Type B pancreatic cell (in vitro differentiated cells): ENCODE measurements around the gene ARRDC5. TPM values are rescaled to one million over a fixed set of nuclear protein-coding genes. Genes with fewer than 3 reads are reported as not detected.

Source experiments
- DNase-seq: peaks from one replicate; pipeline ENCODE4 v3.0.0; 2021; ENCODE audit warnings: mixed read lengths; ENCODE audit not compliant: unreplicated experiment; ENCODE audit errors: extremely low spot score
- H3K27ac Mint-ChIP-seq: 2 replicates; pipeline ENCODE4 v1.8.0; 2021; ENCODE audit warnings: mild to moderate bottlenecking, mixed read lengths
- H3K27me3 Mint-ChIP-seq: 2 replicates; pipeline ENCODE4 v1.8.0; 2021; ENCODE audit warnings: mixed read lengths
- H3K36me3 Mint-ChIP-seq: 2 replicates; pipeline ENCODE4 v1.8.0; 2021; ENCODE audit warnings: mixed read lengths
- H3K4me1 Mint-ChIP-seq: one replicate; pipeline ENCODE4 v1.8.0; 2021; ENCODE audit warnings: mixed read lengths; ENCODE audit not compliant: unreplicated experiment
- H3K4me3 Mint-ChIP-seq: 2 replicates; pipeline ENCODE4 v1.8.0; 2021; ENCODE audit warnings: mild to moderate bottlenecking, mixed read lengths
- H3K9me3 Mint-ChIP-seq: 2 replicates; pipeline ENCODE4 v1.8.0; 2021; ENCODE audit warnings: mixed read lengths
- CTCF ChIP-seq: fragments of 200-600 bp; sonication (generic); conservative IDR thresholded peaks from 2 replicates; pipeline ENCODE4 v1.5.0; 2021; ENCODE audit warnings: antibody characterized with exemption, mild to moderate bottlenecking
- total RNA-seq: library from RNA; stranded (reverse); gene quantifications from 2 replicates; pipeline ENCODE4 v1.2.1, GENCODE V29; 2021; ENCODE audit warnings: low replicate concordance

ARRDC5 gene
- total RNA-seq, 1 donor from 2014 or later, result not detected

DNA sequence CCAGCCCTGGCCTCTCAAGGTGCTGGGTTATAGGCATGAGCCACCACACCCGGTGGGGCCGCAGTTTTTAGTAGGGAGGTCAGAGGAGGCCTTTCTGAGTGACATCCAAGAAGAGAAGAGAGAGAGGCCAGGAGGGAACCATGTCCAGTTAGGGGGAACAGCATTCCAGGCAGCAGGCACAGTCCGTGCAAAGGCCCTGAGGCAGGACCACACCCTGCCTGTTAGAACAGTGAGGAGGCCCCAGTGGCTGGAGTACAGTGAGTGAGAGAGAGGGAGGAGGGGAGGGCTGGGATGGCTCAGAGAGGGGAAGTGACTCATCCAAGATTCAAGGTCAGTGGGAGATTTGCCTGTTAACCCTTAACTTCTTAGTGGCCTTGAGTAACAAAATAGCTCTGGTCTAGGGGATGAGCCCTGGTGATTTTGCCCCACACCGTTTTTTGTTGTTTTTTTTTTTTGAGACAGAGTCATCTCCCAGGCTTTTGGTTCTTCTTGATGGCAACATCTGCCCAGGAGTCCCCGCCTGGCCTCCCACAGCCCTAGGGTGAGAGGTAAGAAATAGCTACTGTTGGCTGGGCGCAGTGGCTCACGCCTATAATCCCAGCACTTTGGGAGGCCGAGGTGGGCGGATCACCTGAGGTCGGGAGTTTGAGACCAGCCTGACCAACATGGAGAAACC is 32.5 kb downstream of the ARRDC5 start:
- Mint-ChIP-seq H3K4me1 (peaks cover 11% of the 10 kb centered on the region), H3K27me3 (no peaks in the 10 kb centered on the region), H3K4me3 (no peak overlapping the region), H3K36me3 (no peaks in the 10 kb centered on the region), H3K9me3 (no peaks in the 10 kb centered on the region), H3K27ac (peak overlapping the region; percentile 85)
- no peak for DNase-seq
- TF ChIP-seq CTCF, result no peak

DNA sequence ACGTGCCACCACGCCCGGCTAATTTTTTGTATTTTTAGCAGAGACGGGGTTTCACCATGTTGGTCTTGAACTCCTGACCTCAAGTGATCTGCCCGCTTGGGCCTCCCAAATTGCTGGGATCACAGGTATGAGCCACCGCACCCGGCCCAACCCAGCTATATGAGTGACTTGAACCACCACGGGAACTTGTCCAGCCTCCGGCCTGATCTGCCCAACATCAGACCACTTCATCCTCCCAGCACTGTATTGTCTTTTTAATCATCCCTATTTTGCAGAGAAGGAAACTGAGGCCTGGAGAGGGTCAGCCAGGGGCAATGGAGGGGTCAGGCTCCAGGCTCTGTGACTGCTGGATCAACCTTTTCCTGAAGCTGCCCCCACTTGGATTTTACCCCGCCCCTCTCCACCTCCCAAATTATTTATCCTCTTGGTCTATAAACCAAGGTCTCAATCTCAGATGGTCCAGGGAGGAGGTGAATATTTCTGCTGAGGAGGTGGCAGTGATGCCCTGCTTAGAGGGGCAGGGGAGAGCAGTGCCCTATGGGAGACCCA is 34.3 kb downstream of the ARRDC5 start:
- DNase-seq, result no peak
- Mint-ChIP-seq H3K36me3 (no peaks in the 10 kb centered on the region), H3K9me3 (no peaks in the 10 kb centered on the region), H3K27me3 (no peaks in the 10 kb centered on the region), H3K4me3 (peak overlapping the region; percentile 88), H3K27ac (peak overlapping the region; percentile 72), H3K4me1 (peaks cover 11% of the 10 kb centered on the region)
- TF ChIP-seq CTCF, result no peak

- TF ChIP-seq CTCF, result no peak
- H3K9me3 Mint-ChIP-seq, result no peaks in the 10 kb centered on the region
- H3K4me3 Mint-ChIP-seq, result peak within 1 kb of the TSS; percentile 88
- no peaks in the 10 kb centered on the region for H3K36me3 Mint-ChIP-seq
- peak; percentile 97 for DNase-seq
- no peaks in the 10 kb centered on the region for H3K27me3 Mint-ChIP-seq
- H3K27ac Mint-ChIP-seq, result peak within 1 kb of the TSS; percentile 84
- peaks cover 11% of the 10 kb centered on the region for H3K4me1 Mint-ChIP-seq
Measured at GRCh38 chr19:4867534-4868285, 35.0 kb downstream of the ARRDC5 start, which contains the start of gene PLIN3. PLIN3 (minus strand) TSS chr19:4867667; CDS start chr19:4861394, 6,273 bp downstream.

- H3K4me3 Mint-ChIP-seq, result peak overlapping the region; percentile 88
- H3K36me3 Mint-ChIP-seq, result no peaks in the 10 kb centered on the region
- H3K4me1 Mint-ChIP-seq, result peaks cover 11% of the 10 kb centered on the region
- H3K27me3 Mint-ChIP-seq, result no peaks in the 10 kb centered on the region
- no peak for TF ChIP-seq CTCF
- no peak for DNase-seq
- peak overlapping the region; percentile 84 for H3K27ac Mint-ChIP-seq
- no peaks in the 10 kb centered on the region for H3K9me3 Mint-ChIP-seq
Measured at GRCh38 chr19:4866595-4867424, 35.9 kb downstream of the ARRDC5 start.

GRCh38 chr19:4861147-4861546 is 41.5 kb downstream of the ARRDC5 start:
- Mint-ChIP-seq H3K36me3 (no peaks in the 10 kb centered on the region), H3K9me3 (no peaks in the 10 kb centered on the region), H3K27me3 (no peaks in the 10 kb centered on the region), H3K4me1 (no peaks in the 10 kb centered on the region), H3K27ac (peak overlapping the region; percentile 29), H3K4me3 (no peak overlapping the region)
- DNase-seq, result no peak
- TF ChIP-seq CTCF, result no peak
